Omental fat pad (tissue), 4 donors: ENCODE results near the gene AXIN1. TPM values are rescaled to one million over a fixed set of nuclear protein-coding genes. Genes with fewer than 3 reads are reported as not detected.

Experiments
- ATAC-seq: fragments of 150-250 bp; one replicate; pipeline ENCODE4 v1.9.1; 2016; ENCODE audit warnings: mild to moderate bottlenecking, moderate library complexity; ENCODE audit not compliant: low FRiP score
- DNase-seq: peaks from one replicate; pipeline ENCODE4 v3.0.0-alpha.2; 2019; ENCODE audit warnings: low spot score
- CTCF ChIP-seq, 3 donors: fragments of 450-650 bp; IDR thresholded peaks; one replicate each; pipeline ENCODE4 v1.5.1; 2016 to 2017; ENCODE audit warnings: antibody characterized with exemption in 3 of 3, mild to moderate bottlenecking in 3 of 3, moderate library complexity in 2 of 3
- total RNA-seq, 4 donors: library from RNA; depleted of rRNA; stranded (reverse); fragments of >200 nt; gene quantifications; one replicate each; pipeline ENCODE4 v1.1.0, GENCODE V29; 2016

The AXIN1 gene
- total RNA-seq, 4 donors from 2014 or later = 17.0 to 36.6 (median 20.9) TPM

GRCh38 chr16:330741-331140, 21.8 kb downstream of the AXIN1 start:
- TF ChIP-seq CTCF (IDR thresholded peaks at IDR 0.05) = no peak
- ATAC-seq = no peak

DNA sequence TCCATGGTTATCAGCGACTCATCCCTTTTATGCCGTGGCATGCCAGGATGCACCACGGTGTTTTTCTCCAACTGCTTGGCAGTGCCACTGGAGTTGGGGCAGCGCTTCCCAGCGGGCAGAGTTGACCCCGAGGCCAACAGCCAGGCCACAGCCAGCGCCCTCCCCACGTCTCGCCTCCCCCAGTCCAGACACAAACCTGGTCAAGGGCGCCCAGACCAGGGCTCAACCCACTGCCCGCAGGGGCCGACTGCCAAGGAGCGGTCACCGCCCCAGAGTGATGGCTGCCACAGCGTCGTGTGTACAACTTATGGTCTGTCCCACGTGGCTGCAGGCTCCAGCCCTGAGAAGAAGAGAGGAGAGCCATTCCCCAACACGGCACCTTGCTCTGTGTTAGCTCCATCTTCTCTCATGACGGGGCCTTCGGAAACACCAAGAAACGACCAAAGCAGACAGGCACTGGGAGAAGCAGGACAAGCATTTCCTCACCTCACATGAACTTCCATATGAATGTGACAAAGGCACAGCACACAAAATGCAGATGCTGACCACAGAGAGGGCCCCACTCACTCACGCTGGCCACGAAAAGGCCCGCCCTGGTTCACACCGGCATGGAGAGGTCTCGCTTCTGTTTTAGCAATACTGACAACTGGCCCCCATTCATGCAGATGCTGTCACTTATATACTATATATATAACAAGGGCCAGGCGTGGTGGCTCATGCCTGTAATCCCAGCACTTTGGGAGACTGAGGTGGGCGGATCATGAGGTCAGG, 27.0 kb downstream of the AXIN1 start:
- DNase-seq = no peak
- no peak for ATAC-seq
- no peak for TF ChIP-seq CTCF (IDR thresholded peaks at IDR 0.05)

More at GRCh38 chr16:330741-331140, 21.8 kb downstream of the AXIN1 start:
- DNase-seq = no peak

DNA sequence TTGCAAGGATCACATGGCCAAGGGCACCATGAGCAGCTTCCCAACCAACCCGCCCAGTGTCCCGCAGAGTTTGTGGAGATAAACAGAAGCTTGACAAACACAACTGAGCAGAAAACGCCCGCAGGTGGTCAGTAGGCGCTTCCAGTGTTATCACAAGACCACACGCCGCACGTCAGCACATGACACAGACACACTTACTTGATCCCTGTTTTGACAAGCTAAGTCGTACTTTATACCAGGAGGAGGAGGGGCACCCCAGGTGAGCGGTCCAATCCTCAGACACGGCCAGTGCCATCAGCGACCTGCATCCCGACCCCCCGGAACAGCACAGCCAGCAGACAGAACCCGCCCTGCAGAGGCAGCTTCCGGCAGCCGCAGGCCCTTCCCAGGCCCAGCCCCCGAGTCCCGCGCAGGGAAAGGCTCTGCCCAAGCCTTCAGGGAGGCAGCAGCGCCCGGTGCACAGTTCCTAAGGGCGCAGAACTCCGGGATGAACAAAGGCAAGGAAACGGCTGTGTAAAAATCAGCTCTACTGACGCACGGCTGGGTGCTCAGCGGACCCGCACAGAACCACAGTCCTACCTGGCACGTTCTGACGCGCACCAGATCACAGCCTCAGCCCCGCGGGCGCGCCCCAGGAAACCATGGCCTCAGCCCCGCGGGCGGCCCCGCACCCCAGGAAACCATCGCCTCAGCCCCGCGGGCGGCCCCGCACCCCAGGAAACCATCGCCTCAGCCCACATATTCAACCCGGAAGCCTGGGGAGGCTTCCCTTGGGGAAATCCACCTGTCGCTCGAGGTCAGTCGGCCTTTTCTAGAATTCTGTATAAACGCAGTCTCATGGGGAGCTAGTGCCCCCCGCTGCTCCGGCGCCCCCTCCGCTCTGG, 27.8 kb downstream of the AXIN1 start:
- ATAC-seq = no peak
- DNase-seq = no peak
- TF ChIP-seq CTCF (IDR thresholded peaks at IDR 0.05) = no peak

DNA sequence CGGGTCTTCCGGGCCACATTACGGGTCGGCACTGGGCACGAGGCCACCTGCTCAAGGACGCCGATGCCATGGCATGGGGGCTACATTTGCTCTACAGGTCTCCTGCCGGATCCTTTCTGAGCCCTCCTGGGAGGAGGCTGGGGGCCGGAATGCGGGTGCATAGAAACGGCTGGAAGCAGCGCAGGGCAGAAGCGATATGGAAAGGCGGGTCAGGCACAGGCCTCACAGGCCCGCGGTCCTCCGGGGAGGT, 28.4 kb downstream of the AXIN1 start:
- ATAC-seq (no peak), DNase-seq (no peak)
- TF ChIP-seq CTCF (IDR thresholded peaks at IDR 0.05) = no peak

- ATAC-seq = no peak
- no peak for TF ChIP-seq CTCF (IDR thresholded peaks at IDR 0.05)
- no peak for DNase-seq
Measured at GRCh38 chr16:322476-323143, 29.9 kb downstream of the AXIN1 start.

- TF ChIP-seq CTCF (IDR thresholded peaks at IDR 0.05) = no peak
- no peak for ATAC-seq
Measured at GRCh38 chr16:321532-321931, 31.0 kb downstream of the AXIN1 start.

More at GRCh38 chr16:321532-321931, 31.0 kb downstream of the AXIN1 start:
- no peak for DNase-seq
